Activated T-helper 9 cell treated with anti-CD3 and anti-CD28 coated beads, Interleukin-2, amount 50 U/mL, for 16 hours (primary cell): ENCODE data around the gene POPDC3.
"Not testable (repeated sequence)": the region's sequence is repeated elsewhere in the genome, so short reads cannot be mapped to it uniquely, and the experiment has no call there.

ENCODE experiments used
- DNase-seq: peaks from one replicate; pipeline ENCODE4 v3.0.0-alpha.2; 2020; ENCODE audit warnings: low read depth

The POPDC3 gene

DNA sequence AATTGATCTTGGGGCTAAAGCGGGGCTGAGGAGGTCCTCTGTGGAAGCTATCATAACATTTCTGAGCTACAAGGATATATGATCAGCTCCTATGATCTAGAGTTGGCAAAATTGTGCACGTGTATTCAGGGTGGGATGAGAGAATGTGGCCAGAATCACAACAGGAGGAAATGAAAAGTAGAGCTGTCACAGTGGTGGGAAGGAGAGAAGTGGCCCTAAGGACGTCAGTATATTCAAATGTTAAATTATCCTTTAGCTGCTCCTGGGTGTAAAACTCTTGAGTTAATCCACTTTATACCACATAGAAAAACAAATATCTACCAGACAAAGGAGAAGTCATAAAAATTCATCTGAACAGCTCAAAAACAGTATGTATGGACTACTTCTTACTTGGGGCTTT lies 14.8 kb upstream of the POPDC3 start:
- DNase-seq: no peak

DNA sequence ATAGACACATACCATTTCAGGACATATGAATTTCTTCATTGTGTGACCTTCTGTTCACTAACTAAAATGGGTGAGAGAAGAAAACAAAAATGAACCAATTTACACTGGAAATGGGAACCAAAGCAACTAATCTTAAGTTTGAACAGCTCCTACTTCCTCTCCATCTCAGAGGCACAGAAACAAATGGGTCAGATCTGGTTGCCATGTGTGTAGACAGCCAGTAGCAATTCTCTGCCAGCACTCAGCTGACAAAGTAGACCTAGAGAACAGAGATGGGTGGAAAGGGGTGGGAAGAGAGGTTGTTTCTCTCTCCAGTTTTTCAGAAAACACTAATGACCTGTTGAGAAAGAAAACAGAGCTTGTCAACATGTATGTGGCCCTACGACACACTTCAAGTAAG lies 14.3 kb upstream of the POPDC3 start:
- no peak for DNase-seq

GRCh38 chr6:105193647-105194046 lies 13.8 kb upstream of the POPDC3 start:
- DNase-seq: no peak

DNA sequence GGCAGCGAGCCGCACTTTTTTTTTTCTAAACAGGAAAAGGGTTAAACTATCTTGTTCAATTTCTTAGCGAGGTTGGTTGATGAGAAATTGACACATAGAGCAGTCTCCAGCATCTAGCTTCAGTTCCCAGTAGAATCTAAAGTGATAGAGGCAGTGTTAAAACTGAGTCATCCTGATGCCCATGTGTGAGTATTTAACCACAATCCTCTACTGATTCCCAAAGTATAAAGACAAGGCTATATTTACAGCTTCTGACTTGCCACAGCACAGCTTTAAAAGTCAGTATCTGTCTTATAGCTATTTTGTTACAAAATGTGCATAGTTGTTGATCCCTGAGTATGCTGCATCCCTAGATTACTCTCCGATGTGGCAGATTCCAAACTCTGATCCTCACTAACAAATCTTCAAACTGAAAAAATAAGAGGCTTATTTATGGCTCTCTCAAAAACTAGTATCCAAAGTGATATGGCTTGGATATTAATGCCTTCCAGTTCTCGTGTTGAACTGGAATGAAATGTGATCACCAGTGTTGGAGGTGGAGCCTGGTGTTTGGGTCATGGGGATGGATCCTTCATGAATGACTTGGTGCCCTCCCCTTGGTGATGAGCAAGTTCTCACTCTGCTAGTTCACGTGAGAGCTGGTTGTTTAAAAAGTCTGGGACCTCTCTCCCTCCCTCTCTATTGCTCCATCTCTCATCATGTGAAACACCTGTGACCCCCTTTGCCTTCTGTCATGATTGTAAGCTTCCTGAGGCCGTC lies 13.1 kb upstream of the POPDC3 start:
- no peak for DNase-seq

DNA sequence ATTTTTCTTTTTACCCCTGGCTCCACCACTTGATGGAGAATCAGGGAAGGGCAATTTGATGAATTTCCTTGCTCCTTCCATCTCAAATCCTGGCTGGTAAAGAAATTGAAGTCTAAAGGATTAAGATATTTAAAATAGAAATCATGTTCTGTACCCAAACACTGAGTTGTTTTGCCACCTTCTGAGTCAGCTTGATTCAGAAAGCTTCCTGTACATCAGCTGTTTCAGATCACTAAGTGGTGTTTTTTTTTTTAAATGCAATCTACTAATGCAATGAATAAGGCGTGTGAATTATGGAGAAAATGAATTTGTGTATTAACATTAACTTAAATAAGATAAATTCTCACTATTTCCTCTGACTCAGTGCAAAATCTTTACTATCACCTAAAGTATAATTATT lies 11.5 kb upstream of the POPDC3 start:
- DNase-seq: no peak

GRCh38 chr6:105189026-105189820 lies 9.4 kb upstream of the POPDC3 start:
- no peak for DNase-seq

DNA sequence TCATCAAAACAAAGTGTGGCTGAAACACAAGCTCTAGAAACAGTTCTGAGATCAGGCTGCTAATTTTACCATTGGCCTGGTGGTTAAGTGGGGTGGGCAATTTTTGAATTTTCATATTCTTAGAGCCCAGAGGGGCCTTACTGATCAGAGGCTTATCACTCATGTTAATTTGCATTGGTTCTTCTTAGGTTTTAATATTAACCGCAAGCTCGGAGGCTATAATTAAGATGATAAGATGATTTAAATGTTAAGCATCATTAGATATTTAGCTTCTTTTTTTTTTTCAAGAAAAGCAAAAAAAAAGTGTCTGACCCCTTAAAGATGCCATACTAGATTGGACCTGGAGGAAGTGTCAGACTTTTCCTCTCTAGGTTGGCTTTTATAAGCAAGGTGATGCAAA lies 8.4 kb upstream of the POPDC3 start:
- DNase-seq: no peak

- DNase-seq: no peak
Measured at GRCh38 chr6:105186576-105186975, 6.8 kb upstream of the POPDC3 start.

GRCh38 chr6:105184921-105185320 lies 5.1 kb upstream of the POPDC3 start:
- DNase-seq: no peak

DNA sequence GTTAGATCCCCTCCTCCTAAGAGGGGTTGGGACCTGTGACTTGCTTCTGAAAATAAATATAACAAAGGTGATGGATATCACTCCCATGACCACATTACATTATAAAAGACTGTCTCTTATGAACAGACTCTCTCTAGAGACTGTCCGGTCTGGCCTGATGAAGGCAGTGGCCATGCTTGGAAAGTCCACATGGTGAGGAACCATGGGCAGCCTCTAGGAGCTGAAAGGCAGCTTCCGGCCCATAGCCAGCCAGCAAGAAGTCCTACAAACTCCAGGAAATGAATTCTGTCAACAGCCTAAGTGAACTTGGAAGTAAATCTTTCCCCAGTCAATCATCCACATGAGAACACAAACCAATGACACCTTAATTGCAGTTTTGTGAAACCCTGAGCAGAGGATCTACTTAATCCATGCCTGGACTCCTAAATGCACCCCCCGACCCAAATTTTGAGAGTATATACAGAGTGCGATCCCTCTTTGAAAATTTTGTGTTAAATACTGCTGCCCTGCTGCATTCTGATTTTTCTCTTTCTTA lies 2.2 kb upstream of the POPDC3 start:
- DNase-seq: no peak

DNA sequence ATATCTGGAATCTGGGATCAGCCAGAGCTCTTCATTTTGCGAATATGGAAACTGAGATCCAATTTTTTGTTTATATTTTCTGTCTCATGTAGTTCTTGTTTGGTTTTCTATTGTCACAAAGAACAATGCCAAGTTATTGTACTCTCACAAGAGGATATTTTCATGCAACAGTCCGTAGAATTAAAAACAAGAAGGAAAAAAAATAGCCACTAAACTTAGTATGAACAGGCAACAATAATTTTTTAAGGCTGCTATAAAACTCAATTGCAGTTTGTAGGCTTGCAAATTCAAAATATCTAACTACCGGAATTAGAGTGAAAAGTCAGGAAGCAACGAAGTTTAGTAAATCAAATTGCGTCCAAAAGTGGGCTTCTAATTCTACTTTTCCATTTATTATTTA lies 1.2 kb downstream of the POPDC3 start:
- DNase-seq: no peak

GRCh38 chr6:105178110-105178509 lies 1.7 kb downstream of the POPDC3 start:
- no peak for DNase-seq

DNA sequence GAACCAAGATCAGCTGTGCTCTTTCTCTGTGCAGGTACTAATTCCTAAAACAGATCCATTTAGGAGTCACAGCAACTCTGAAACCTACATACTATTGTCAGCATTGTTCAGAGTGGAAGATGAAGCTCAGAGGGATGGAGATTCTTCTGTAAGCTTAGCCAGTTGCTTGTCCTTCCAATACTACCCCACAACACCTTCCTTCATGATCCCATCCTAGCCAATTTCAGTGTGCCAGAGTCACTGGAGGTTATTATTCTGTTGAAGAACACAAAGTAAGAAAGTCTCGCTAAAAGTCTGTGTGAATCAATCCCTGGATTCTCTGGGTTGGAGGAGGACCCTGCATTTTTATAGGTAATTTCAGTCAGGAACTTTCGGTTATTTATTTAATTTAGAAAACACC lies 2.3 kb downstream of the POPDC3 start:
- DNase-seq: no peak

- DNase-seq: no peak
Measured at GRCh38 chr6:105174512-105174911, 5.3 kb downstream of the POPDC3 start.

DNA sequence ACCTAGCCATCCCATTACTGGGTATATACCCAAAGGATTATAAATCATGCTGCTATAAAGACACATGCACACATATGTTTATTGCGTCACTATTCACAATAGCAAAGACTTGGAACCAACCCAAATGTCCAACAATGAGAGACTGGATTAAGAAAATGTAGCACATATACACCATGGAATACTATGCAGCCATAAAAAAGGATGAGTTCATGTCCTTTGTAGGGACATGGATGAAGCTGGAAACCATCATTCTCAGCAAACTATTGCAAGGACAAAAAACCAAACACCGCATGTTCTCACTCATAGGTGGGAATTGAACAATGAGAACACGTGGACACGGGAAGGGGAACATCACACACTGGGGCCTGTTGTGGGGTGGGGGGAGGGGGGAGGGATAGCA lies 7.3 kb downstream of the POPDC3 start:
- DNase-seq: not testable (repeated sequence)

DNA sequence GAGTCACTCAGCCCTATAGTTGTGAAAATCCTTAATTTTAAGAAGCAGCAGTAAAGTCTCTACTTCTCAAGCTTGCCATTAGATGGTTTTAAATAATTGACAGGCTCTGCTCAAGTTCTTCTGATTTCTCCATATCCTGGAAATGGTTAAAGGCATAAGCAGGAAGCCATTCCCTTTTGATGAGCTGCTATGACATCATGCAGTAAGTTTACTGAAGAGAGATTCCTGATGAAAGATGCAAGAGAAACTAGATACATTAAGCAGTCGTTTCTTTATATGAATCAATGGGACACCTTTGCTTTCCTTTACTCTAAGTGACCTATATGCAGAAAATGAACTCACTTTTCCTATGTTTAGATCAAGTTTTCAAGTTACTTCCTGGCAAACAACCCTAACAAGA lies 9.8 kb downstream of the POPDC3 start:
- DNase-seq: no peak

- no peak for DNase-seq
Measured at GRCh38 chr6:105167914-105168313, 11.9 kb downstream of the POPDC3 start.

GRCh38 chr6:105164418-105164817 lies 15.4 kb downstream of the POPDC3 start:
- DNase-seq: no peak

GRCh38 chr6:105163183-105163582 lies 16.6 kb downstream of the POPDC3 start:
- no peak for DNase-seq

GRCh38 chr6:105162377-105162776 lies 17.4 kb downstream of the POPDC3 start:
- no peak for DNase-seq

DNA sequence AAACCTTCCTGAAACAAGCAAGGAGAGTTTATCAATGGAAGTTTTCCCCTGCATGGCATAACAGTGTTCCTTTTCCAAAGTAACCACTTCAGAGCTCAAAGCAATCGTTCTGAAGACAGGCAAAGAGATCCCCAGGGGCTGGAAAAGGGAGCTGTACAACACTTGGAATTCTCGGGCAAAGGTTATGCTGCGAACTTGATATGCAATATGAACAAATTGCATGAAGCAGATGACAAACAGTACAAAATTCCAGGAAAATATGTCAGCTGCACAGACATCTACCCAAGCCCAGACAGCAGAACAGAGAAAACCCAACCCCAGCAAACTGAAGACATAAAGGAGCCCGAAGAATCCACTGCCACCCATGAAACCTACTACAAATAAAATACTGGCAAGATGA lies 18.4 kb downstream of the POPDC3 start:
- no peak for DNase-seq

DNA sequence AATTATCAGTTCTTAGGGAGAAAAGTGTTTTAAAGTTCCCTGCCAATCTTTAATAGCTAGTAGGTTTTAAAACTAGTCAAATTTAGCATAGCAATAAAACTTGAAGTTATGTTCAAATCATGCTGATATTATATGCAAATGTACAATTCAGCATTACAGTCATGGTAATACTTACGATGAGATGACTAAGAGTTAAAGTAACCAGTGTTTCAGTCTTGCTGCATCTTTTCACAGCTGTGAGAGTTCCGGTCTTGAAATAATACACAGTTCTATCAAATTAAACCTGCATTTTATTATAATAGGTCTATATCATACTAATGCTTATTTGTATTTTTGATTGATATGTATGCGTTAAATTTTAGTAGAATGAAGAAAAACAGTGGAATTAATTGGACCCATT lies 26.1 kb downstream of the POPDC3 start:
- no peak for DNase-seq

DNA sequence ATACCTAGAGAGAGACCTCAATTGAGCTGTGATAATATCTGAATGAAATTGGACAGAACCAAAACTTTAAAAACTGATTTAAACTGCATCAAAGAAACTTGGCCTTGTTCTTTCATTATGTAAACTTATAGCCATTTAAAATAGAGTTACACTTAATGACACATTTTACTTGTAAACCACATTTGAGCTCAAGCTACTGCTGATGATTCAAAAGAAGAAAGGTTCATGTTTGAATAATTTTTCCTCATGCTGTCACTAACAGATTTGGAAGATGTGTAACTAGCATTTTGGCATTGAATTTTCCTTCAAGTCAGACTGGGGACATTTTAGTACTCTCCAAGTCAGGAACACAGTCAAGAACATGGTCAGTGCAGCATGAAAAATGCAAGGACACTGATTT lies 26.9 kb downstream of the POPDC3 start:
- no peak for DNase-seq
